GM18868 (cell line): ENCODE data around the gene LGALSL.
"Not testable (repeated sequence)": the region's sequence is repeated elsewhere in the genome, so short reads cannot be mapped to it uniquely, and the experiment has no call there.

Experiments
- ATAC-seq: cut with Tn5 transposase; IDR thresholded peaks from one replicate; pipeline ENCODE4 v1.9.1; 2021; ENCODE audit warnings: mild to moderate bottlenecking, moderate library complexity; ENCODE audit not compliant: unreplicated experiment

The LGALSL gene

DNA sequence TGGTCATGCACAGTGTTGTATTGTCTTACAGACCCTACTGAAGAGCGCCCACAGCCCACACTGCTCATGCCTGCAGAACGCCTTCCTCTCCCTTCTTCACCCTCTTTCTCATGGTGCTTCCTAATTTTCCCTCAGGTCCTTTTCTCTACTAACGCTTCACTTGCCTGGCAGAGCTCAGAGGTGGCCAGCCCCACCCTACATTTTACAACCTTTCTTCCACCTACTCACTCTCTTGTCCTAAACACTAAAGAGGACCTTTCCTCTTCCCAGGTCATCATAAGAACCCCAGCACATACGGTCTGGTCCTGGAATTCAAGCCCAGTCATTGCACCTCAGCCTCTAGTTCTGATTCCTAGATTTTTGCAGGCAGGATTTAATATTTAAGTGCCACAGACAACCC lies 11.7 kb upstream of the LGALSL start:
- ATAC-seq, result no peak

DNA sequence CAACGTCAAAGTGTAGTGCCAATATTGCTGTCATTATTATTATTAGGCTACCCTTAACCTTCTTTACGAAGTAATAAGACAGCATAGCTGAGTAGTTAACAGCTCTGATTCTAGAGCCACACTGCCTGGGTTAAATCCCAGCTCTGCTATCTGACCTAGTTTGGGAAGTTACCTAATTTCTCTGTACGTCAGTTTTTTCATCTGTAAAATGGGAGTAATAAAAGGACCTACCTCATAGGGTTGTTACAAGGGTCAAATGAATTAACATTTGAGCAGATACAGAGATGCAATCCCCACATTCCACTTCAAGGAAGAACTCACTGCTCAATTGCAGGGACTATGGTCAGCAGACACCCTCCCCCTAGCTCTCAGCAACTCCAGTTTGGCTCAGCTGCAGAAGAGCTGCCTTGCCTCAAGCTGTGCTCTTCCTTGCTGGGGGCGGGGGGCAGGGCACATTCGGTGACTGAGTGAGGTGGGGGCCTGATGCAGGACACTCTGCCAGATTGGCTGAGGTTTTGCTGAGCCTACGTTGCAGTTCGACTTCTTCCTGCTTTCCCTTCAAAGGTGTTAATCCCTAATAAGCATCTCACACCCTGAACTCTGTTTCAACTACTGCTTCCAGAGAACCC lies 11.0 kb upstream of the LGALSL start:
- no peak for ATAC-seq

DNA sequence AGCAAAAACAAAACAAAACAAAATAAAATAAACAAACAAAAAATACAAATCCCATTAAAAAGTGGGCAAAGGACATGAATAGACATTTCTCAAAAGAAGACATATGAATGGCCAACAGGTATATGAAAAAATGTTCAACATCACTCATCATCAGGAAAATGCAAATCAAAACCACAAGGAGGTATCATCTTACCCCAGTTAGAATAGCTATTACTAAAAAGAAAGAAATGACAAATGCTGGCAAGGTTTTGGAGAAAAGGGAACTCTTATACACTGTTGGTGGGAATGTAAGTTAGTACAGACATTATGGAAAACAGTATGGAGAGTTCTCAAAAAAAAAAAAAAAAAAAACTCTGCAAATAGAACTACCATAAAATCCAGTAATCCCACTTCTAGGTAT lies 8.0 kb upstream of the LGALSL start:
- not testable (repeated sequence) for ATAC-seq

GRCh38 chr2:64447317-64448040 lies 6.5 kb upstream of the LGALSL start:
- ATAC-seq, result no peak

DNA sequence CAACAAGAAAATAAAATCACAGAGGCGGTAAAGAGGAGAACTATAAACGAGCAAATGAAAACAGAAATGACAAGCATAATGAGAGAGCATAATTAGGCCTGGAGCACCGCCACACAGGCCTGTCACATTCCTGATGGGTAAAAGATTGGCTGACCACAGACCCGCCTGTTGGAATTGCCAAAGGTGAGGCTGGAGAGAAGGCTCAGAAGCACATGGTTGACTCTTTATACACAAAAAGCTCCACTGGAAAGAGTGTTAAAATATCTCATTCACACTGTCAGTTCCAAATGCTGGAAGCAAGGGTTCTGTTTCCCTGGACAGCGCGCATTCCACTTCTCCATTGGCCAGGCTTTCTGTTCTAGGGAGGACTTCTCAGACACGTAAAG lies 5.9 kb upstream of the LGALSL start:
- no peak for ATAC-seq

DNA sequence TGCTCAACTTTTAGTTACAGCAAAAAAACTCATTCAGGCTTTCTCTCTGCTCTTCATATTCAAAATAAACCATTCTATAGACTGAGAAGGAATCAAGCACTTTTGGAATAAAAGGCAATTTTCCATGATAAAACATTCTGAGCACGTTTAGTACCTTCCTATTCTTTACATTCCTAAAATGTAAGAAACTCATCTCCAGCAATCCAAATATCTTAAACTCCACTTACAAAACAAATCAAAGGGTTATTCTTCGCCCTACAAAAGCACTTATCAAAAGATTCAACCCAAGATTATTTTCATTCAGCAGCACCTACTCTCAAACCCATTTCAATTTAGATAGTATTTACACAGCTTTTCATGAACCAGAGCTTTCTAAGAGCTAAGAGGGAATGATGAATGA lies 2.9 kb upstream of the LGALSL start:
- no peak for ATAC-seq

GRCh38 chr2:64454386-64455332 lies 697 bp downstream of the LGALSL start:
- ATAC-seq, result peak; percentile 59

- ATAC-seq, result no peak
These were observed 1.6 kb downstream of the LGALSL start for GRCh38 chr2:64455545-64455944.

DNA sequence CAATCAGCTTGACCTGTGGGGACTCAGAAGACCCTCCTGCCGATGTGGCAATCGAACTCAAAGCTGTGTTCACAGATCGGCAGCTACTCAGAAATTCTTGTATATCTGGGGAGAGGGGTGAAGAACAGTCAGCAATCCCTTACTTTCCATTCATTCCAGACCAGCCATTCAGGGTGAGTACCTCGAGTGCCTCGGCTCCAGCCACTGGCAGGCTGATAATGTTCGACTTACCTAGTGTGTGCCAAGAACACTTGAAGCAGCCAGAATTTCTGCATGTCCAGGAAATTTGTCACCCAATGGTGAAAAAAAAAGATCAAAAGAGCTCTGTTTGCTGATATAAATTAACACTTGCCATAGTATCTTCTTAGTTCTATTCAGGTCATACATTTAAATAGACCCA lies 2.3 kb downstream of the LGALSL start:
- ATAC-seq, result no peak

- ATAC-seq, result no peak
These were observed 3.6 kb downstream of the LGALSL start for GRCh38 chr2:64457524-64457923.

DNA sequence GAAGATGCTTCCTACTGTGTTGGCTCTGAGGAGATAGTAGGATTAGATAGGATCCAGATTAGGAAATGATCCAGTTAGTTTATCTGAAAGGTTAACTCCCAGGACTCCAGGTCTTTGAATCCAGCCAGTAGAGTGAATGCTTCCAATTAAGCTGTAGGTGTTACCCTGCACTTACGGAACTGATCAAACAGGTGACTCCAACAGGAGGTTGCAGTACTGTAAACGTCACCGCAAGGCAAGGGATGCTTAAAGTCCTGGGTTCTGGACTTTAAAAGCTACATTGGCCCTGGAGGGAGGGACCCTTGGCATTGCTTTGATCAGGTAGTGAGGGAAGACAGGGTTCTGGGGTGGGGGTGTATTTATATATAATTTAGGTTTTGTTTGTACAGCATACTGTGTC lies 5.6 kb downstream of the LGALSL start:
- no peak for ATAC-seq

DNA sequence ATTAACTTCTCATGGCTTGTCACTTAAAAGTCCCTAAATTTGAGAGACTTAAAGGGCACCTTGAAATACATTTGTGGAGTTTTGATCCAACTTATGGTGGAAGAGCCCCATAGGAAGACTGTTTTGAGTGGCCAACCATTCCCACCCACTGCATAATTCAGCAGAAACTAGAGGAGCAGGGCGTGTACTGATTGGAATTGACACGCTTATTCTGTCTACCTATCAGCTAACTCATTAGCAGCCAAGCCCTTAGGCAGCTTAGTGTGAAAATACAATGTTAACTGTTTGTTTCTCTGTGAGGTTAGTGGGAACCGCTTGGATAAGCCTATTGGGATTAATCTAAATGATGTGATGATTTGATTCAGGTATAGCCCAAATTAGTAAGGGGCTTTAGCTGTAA lies 6.4 kb downstream of the LGALSL start:
- no peak for ATAC-seq

DNA sequence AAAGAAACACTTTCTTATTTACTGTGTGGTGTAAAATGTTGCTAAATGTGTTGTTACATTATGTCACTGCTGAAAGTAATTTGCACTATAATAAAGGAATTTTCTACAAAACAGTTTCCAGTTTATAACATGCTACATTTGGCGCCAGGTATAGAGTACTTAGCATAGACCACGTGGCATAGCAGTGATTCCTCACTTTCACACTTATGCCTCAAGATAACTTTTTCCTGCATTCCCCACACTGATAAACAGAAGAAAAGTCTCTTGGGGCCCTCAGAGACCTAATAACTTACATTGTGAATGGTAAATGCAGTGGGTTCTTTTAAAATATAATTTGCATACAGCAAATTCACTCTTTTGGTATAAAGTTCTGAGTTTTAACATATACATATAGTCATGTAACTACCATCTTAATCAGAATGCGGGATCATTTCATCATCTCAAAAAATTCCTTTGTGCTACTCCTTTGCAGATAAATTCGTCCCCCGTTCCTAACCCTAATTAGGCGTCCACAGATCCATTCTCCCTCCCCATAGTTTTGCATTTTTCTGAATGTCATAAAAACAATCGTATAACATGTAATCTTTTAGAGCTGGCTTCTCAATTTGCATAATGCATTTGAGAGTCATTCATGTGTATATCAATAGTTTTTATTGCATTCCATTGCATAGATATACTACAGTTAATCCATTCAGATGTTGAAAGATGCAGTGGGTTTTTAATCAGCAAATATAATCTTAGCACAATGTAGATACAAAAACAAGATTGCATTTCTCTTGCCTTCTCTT lies 7.5 kb downstream of the LGALSL start:
- no peak for ATAC-seq

DNA sequence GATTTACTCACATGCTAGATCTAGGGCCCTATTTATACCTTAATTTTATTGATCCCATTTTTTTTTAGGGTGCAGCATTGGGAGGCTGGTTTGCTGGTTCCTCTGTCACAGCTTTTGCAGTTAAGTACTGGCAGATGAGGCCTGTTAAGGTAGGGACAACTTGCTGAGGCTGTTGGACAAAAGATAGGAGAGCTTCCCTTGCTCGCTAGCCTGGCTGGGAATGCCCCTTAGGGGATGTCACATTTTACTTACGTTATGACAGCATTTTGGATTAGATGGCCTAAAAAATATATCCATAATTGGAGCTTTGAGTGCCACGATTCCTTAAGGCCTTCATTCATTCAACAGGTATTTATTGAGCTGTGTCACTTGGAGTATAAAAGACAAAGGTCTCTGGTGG lies 8.2 kb downstream of the LGALSL start:
- no peak for ATAC-seq

GRCh38 chr2:64462940-64463700 lies 9.2 kb downstream of the LGALSL start:
- no peak for ATAC-seq

- ATAC-seq, result no peak
These were observed 9.8 kb downstream of the LGALSL start for GRCh38 chr2:64463781-64464180.

- ATAC-seq, result no peak
These were observed 12.6 kb downstream of the LGALSL start for GRCh38 chr2:64466478-64467085.

DNA sequence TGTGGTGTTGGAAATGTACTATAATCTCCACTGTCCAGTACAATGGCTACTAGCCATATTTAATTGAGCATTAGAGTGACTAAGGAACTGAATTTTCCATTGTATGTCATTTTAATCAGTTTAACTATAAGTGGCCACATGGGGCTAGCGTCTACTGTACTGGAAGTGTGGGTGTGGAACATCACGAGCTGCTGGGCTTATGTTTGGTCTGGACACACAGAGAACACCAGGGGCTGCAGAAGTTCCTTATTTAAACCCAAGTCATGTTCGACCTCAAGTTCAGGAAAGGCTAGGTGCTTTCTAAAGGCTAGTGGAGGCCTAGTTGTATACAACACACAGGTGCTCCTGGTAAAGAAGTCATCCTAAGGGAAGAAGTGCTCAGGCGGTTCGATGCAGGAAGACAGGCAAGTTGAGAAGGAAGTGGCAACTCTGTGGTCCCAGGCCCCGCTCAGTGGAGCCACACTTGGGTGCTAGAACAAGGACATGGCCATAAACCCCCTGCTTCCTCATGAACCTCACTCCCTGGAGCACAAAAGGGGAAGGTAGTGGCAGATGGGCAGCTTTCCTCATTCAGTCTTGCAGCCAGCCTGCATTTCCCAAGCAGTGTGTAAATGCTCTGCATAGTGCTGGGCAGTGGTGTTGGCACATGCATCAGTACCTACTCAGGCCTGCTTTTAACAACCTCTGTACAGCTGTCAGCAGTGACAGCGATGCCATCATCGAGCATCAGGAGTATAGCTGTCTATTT lies 13.3 kb downstream of the LGALSL start:
- no peak for ATAC-seq

GRCh38 chr2:64469261-64469660 lies 15.3 kb downstream of the LGALSL start:
- no peak for ATAC-seq
